ENCODE measurements around the gene OLFM4. TPM values are rescaled to one million over a fixed set of nuclear protein-coding genes. Genes with fewer than 3 reads are reported as not detected.

Gene OLFM4
- polyA plus RNA-seq, 1 donor (not counting 4 experiments of a cell fraction or from before 2014, with no cell fraction given): not detected

DNA sequence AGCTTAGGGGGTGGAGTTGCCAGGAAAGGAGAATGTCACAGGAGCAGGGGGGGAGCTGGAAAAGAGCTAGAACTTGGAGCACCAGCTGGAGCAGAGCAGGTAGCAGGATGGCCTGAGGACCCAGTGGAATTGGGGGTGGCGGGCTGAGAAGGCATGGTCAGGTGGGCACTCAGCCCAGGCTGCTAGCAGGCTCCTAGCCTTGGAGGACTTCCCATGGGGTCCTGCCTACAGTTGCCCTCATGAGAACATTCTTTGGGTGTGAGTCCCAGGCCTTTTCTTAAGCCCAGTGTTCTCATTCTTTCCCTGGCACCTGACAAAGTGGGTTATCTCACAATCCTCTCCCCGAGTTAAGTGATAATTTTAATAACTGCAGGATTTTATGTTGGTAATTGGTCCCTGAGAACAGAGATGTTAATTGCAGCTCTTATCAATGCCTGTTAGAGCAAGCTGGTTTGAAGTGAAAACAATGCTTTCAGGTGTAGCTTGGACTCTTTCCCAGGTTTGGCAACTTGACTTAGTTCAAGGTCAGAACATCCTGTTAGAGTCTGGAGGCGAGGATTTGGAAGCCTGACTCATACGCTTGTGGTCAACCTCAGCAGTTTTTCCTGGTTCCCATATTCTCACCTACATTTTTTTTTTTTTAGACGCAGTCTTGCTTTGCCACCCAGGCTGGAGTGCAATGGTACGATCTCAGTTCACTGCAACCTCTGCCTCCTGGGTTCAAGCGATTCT lies 18.1 kb upstream of the OLFM4 start:
- H4K20me1 ChIP-seq (ENCODE audit: control insufficient read depth, extremely low read depth, insufficient read depth, low read length): no peaks in the 10 kb centered on the region
- H3K27me3 ChIP-seq (ENCODE audit: control insufficient read depth, extremely low read depth, insufficient read depth, low read length): peaks cover 39% of the 10 kb centered on the region
- peak; percentile 87 for FAIRE-seq
- H3K27ac ChIP-seq (ENCODE audit: control insufficient read depth, insufficient read depth, low read length): no peak overlapping the region
- peak; percentile 2 for DNase-seq (ENCODE audit: low read depth, low spot score)
- no peak overlapping the region for H3K4me3 ChIP-seq (ENCODE audit: control insufficient read depth in 2 of 3, extremely low read depth in 1 of 3, insufficient read depth in 2 of 3, low read depth in 1 of 3, low read length in 3 of 3)
- H3K9ac ChIP-seq (ENCODE audit: control insufficient read depth, extremely low read depth, insufficient read depth, low read length): no peak overlapping the region
- dilution Hi-C loops (cut with MboI; ENCODE audit: extremely low pct_ligation_motif_present, low sequenced_read_pairs): no loop called here
- TF ChIP-seq, protein P1, sequence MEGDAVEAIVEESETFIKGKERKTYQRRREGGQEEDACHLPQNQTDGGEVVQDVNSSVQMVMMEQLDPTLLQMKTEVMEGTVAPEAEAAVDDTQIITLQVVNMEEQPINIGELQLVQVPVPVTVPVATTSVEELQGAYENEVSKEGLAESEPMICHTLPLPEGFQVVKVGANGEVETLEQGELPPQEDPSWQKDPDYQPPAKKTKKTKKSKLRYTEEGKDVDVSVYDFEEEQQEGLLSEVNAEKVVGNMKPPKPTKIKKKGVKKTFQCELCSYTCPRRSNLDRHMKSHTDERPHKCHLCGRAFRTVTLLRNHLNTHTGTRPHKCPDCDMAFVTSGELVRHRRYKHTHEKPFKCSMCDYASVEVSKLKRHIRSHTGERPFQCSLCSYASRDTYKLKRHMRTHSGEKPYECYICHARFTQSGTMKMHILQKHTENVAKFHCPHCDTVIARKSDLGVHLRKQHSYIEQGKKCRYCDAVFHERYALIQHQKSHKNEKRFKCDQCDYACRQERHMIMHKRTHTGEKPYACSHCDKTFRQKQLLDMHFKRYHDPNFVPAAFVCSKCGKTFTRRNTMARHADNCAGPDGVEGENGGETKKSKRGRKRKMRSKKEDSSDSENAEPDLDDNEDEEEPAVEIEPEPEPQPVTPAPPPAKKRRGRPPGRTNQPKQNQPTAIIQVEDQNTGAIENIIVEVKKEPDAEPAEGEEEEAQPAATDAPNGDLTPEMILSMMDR (optimal IDR thresholded peaks at IDR 0.05 in 1 of 3, IDR thresholded peaks at IDR 0.05 in 1 of 3, conservative IDR thresholded peaks at IDR 0.05 in 1 of 3; ENCODE audit: extremely low read depth in 1 of 3, insufficient read depth in 2 of 3, low read length in 3 of 3): no peak
- TF ChIP-seq EZH2 (IDR thresholded peaks at IDR 0.05; ENCODE audit: low read length): no peak
- no peak overlapping the region for H2AFZ ChIP-seq (ENCODE audit: control insufficient read depth, low read length)
- peaks cover 3% of the 10 kb centered on the region for H3K4me1 ChIP-seq (ENCODE audit: control insufficient read depth, extremely low read depth, insufficient read depth, low read length)
- no peaks in the 10 kb centered on the region for H3K36me3 ChIP-seq (ENCODE audit: control insufficient read depth in 2 of 2, extremely low read depth in 1 of 2, insufficient read depth in 2 of 2, low read length in 2 of 2)
- no peaks in the 10 kb centered on the region for H3K9me3 ChIP-seq (ENCODE audit: control insufficient read depth, low read depth, low read length)
- no peaks in the 10 kb centered on the region for H3K79me2 ChIP-seq (ENCODE audit: control insufficient read depth, insufficient read depth, low read length)
- H3K9me1 ChIP-seq (ENCODE audit: control insufficient read depth, extremely low read depth, insufficient read depth, low read length): no peaks in the 10 kb centered on the region
- H3K4me2 ChIP-seq (ENCODE audit: control insufficient read depth, extremely low read depth, insufficient read depth, low read depth, low read length): no peak overlapping the region

- Histone ChIP-seq H3K9ac (ENCODE audit: control insufficient read depth, extremely low read depth, insufficient read depth, low read length) (no peak overlapping the region), H3K4me3 (ENCODE audit: control insufficient read depth in 2 of 3, extremely low read depth in 1 of 3, insufficient read depth in 2 of 3, low read depth in 1 of 3, low read length in 3 of 3) (no peak overlapping the region), H3K9me1 (ENCODE audit: control insufficient read depth, extremely low read depth, insufficient read depth, low read length) (no peaks in the 10 kb centered on the region), H2AFZ (ENCODE audit: control insufficient read depth, low read length) (no peak overlapping the region), H3K4me1 (ENCODE audit: control insufficient read depth, extremely low read depth, insufficient read depth, low read length) (peaks cover 3% of the 10 kb centered on the region), H4K20me1 (ENCODE audit: control insufficient read depth, extremely low read depth, insufficient read depth, low read length) (no peaks in the 10 kb centered on the region), H3K27me3 (ENCODE audit: control insufficient read depth, extremely low read depth, insufficient read depth, low read length) (peaks cover 37% of the 10 kb centered on the region), H3K36me3 (ENCODE audit: control insufficient read depth in 2 of 2, extremely low read depth in 1 of 2, insufficient read depth in 2 of 2, low read length in 2 of 2) (no peaks in the 10 kb centered on the region), H3K27ac (ENCODE audit: control insufficient read depth, insufficient read depth, low read length) (no peak overlapping the region), H3K79me2 (ENCODE audit: control insufficient read depth, insufficient read depth, low read length) (no peaks in the 10 kb centered on the region), H3K9me3 (ENCODE audit: control insufficient read depth, low read depth, low read length) (no peaks in the 10 kb centered on the region), H3K4me2 (ENCODE audit: control insufficient read depth, extremely low read depth, insufficient read depth, low read depth, low read length) (no peak overlapping the region)
- dilution Hi-C loops (cut with MboI; ENCODE audit: extremely low pct_ligation_motif_present, low sequenced_read_pairs): no loop called here
- TF ChIP-seq, protein P1 (optimal IDR thresholded peaks at IDR 0.05 in 1 of 3, IDR thresholded peaks at IDR 0.05 in 1 of 3, conservative IDR thresholded peaks at IDR 0.05 in 1 of 3; ENCODE audit: extremely low read depth in 1 of 3, insufficient read depth in 2 of 3, low read length in 3 of 3): no peak
- TF ChIP-seq EZH2 (IDR thresholded peaks at IDR 0.05; ENCODE audit: low read length): no peak
- DNase-seq (ENCODE audit: low read depth, low spot score) (no peak), FAIRE-seq (no peak)
These were observed 15.9 kb upstream of the OLFM4 start for GRCh38 chr13:53012707-53013106.
